IPS-NIHi7 (cell line): ENCODE measurements around the gene ACOXL.
A peak's percentile ranks its signal among the peaks of the same experiment; 100 is the strongest.
"Not testable (repeated sequence)": the region's sequence is repeated elsewhere in the genome, so short reads cannot be mapped to it uniquely, and the experiment has no call there.

Experiments
- DNase-seq: peaks from one replicate; pipeline ENCODE4 v3.0.0; 2012; ENCODE audit warnings: mixed read lengths; ENCODE audit errors: extremely low spot score

ACOXL gene

DNA sequence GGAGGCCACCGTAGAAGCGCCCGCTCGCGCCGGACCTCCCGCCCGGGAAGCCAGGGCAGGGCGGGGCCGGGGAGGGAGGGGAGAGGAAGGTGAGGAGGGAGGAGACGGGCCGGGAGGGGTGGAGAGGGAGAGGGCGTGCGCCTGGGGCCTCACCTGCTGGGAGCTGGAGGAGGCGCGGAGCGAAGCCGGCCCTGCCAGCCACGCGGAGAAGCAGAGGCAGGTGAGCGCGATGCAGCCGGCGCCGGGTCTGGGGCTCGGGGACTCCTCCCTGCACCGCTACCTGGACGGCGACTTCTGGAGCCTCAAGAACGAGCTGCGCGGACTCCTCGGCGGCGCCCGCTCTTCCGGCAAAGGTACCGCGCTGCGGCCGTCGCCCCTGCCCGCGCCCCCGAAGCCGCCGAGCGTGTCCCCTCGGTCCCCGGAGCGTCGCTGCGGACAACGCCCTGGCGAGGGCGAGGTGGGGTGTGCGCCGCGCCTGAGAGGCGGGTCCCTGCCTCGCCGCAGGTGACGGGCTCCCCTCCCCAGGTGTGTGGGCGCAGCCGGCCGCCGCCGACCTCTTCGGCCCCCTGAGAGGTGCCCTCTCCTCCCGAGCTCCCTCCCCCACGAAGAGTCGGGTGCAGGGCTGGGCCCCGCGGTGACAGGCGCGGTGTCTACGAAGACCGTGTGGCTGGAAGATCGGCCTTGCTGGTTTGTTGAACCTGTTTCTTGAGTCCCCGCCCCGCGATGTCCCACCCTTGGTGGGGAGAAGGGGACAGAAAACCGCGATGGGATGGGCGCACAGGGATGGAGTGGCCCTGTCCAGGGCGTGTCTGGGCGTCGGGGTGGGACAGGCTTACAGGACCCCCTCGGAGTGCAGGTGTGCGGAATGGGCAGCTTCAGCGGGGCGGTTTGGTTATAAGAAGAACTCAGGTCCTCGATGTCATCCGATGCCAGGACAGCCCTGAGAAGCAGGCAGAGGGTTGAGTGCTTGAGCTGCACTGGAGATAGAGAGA is at the start of gene ACOXL:
TSS of gene ACOXL (plus strand) at position 152 of the 992 bp plus-strand sequence. CDS start 35,817 bp downstream, outside the sequence.
- DNase-seq: peak; percentile 78

DNA sequence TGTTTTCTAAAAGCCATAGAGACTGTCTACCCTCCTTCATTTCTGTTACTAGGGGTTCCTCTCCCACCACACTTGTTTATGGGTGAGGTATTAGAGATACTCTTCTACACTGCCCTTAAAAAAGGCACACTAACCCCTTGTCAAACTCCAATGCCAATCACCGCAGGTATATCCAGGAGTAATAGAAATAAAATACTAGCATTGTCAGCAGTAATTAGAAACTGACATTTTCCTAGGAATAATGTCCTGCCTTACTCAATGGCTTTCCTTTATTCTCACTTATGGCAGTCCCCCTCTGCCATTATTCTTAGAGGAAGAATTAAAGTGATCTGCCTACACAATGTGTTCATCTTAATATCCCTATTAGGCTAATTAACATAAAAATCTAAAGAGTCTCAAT is 49.5 kb upstream of the ACOXL start:
- no peak for DNase-seq

DNA sequence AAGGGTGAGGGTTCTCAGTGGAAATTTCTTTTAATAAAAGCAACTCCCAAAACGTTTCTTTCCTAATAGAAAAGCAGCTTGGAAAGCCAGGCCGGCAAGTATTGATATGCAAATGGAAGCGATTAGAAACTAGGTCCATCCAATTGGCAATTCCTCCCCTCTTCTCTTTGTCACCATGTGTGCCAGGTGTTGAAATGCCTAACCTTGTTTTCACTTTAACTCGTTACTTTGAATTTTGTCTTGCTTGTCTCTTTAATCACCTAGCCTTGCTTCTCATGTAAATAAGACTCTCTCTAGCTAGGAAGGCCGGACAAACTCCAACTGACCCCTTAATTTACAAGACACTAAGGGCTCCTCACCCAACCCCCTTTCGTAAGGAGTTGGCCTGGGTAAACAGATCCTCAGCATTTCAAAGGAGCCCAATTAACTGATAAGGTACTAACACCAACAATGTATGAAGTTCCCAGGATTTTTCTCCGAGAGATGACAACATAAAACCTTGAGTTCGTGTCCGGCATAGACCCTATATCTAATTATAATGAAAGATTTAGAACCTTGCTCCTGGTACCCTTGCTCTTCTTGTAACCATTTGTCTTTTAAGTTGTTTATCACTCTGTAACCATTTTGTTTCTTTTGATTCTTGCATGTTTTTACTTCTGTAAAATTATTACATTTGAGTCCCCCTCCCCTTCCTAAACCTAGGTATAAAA is 44.4 kb upstream of the ACOXL start:
- peak; percentile 48 for DNase-seq

DNA sequence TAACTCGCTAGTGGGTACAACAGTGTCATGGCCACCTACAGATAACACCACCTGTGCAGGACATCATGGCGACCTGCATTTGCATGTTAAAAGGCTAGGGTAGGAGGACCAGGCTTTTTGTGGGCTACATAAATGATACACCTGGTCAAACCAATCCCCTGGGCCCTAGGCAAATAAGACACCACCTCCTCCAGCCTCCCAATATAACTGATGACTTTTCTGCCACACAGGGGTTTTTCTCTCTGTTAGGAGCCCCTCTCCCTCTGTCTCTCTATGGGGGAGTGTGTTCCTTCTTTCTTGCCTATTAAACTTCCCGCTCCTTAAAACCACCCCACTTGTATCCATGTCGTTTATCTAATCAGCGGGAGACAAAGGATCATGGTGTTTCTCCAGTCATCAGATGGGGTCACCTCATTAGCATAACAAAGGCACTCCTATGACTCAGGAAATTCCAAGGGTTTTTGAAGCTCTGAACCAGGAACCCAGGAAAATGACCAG is 43.7 kb upstream of the ACOXL start:
- DNase-seq: peak; percentile 56

- DNase-seq: no peak
Measured at GRCh38 chr2:110690083-110690965, 42.0 kb upstream of the ACOXL start.

DNA sequence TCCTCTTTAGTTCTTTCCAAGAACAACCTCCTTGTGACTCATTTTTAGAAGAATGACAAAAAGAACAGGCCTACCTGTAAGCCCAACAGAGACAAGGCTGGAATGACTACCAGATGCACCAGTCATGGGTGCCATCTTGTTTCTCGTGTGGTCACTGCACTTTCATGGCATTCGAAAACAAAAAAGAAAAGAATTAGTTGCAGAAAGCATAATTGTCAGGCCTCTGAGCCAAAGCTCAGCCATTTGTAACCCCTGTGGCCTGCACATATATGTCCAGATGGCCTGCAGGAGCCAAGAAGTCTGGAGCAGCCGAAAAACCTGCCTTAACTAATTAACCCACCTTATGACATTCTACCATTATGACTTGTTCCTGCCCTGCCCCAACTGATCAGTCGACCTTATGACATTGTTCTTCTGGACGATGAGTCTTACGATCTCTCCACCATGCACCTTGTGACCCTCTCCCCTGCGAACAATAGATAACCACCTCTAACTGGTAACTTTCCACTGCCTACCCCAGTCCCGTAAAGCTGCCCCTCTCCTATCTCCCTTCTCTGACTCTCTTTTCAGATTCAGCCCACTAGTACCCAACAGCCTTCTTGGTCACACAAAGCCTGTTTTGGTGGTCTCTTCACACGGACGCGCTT is 40.6 kb upstream of the ACOXL start:
- DNase-seq: no peak

DNA sequence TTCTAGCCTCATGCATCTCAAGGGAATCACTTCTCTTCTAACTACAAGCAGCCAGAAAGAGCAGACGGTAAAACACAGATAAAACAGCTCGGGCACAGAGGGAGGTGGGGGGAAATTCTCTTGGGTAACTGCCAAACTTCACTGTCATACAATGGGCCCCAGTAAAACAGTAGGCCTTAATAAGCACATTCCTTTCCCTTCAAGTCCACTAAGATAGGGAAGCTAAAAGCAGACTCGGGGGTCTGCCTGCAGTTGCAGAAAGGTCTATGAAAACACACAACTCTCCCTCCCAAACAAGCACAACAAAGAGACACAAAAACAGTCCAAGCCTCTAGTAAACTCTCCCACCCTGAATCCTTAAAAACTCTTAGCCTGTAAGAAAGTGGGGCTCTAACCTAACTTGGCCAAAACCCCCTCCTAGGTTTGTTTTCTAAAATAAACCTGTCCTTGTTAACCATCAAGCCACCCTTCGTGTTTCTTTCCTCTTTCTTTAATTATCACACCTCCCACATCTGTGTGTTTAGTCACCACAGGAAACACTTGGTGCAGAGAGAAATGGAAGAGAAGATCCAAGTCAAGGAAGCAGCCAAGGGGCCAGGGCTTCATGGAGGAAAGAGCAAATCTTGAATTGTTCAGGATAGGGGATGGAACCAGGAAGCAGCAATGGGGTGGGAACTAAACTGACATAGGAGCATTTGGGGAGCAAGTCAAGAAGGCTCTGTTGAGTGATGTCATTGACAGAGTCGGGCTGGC is 37.1 kb upstream of the ACOXL start:
- DNase-seq: not testable (repeated sequence)

GRCh38 chr2:110698253-110698652 is 34.1 kb upstream of the ACOXL start:
- not testable (repeated sequence) for DNase-seq

GRCh38 chr2:110702514-110703380 is 29.6 kb upstream of the ACOXL start:
- no peak for DNase-seq

- DNase-seq: no peak
Measured at GRCh38 chr2:110707386-110707965, 24.9 kb upstream of the ACOXL start.

GRCh38 chr2:110708455-110708854 is 23.9 kb upstream of the ACOXL start:
- no peak for DNase-seq

- no peak for DNase-seq
Measured at GRCh38 chr2:110712737-110713136, 19.6 kb upstream of the ACOXL start.

GRCh38 chr2:110713513-110714362 is 18.6 kb upstream of the ACOXL start:
- DNase-seq: no peak

- DNase-seq: no peak
Measured at GRCh38 chr2:110714452-110715224, 17.7 kb upstream of the ACOXL start.

DNA sequence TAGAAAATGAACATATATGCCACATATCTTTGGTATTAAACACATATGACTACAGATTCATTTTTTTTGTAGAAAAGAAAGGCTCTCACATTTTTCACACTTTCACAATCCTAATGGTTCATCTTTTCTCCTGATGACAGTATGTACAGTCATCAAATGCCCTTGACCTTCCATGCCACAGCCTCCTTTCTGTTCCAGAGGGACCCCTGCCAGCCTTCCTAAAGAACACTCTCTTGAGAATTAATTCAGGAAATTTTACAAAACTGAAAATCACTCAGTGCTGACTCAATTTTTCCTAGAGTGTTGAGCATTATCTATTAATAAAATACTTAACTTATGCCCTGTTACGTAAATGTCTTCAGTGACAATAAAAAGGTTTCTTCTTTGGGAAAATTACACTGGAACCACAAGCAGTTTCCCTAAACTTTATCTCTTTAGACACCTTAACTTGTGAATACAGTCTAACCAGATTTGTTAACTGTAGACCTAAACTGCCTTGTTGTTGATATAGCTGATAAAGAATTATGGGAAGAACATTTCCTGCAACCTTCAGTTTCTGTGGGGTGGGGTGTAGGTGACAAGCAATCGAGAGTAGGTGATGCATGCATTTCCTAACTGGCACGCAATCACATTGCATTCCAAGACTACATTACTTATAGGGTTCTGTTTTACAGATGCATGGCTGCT is 15.3 kb upstream of the ACOXL start:
- DNase-seq: no peak

GRCh38 chr2:110717734-110718133 is 14.6 kb upstream of the ACOXL start:
- no peak for DNase-seq

DNA sequence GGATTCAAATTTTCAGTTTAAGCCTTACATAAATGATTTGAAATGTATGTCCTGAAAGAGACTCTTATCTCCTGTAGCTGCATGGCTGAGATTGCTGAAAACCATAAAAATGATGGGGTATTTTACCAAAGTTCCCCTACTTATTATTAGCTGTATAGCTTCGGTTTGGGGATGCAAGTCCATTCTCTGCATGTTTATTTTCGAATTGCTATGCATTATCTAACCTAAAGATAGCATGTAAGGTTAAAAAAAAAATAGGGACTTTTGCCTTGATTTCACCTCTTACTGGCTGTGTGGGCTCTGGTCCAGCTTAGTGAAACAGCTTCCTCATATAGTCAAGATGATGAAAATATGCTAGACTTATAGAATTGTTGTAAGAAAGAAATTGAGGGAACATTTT is 14.0 kb upstream of the ACOXL start:
- no peak for DNase-seq
